ENCODE data around the gene SIM2. TPM values are rescaled to one million over a fixed set of nuclear protein-coding genes. Genes with fewer than 3 reads are reported as not detected.

SIM2 gene
- total RNA-seq, 1 donor from 2014 or later: under 0.01 TPM

DNA sequence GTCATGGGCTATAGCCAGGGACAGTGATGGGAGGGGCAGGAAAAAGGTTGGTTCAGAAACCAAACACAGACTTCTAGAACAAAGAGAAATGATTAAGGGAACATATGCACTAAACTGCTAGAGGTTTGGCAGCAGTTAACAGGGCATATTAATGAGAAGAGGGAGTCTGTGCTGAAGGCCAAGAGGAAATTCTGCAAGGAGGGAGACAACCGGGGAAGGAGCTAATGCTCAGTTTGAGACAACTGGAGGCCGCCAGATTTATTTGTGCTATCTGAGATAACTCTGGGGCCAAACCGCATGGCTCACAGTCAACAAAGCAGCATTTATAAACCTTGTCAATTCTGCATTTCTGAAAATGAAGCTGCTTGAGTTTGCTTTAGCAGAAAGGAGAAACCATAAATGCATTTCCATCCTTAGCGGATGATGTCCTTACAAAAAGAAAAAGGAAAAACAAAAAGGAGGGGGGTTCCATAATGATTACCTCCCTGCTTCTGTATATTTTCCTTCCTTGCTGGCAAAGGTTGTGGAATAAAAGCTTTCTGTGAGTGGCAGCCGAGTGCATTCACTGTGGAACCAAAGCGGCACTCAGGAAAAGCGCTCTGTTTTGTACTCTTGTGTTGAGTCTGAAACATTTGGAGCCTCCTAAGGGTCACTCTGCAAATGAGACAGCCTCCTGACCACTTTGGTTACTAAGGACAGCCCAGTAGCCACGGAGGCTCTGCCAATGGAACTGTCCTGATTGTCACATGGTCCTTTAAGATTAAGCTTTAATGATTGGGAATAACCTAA lies 70.3 kb downstream of the SIM2 start:
- DNase-seq: peak; percentile 28

DNA sequence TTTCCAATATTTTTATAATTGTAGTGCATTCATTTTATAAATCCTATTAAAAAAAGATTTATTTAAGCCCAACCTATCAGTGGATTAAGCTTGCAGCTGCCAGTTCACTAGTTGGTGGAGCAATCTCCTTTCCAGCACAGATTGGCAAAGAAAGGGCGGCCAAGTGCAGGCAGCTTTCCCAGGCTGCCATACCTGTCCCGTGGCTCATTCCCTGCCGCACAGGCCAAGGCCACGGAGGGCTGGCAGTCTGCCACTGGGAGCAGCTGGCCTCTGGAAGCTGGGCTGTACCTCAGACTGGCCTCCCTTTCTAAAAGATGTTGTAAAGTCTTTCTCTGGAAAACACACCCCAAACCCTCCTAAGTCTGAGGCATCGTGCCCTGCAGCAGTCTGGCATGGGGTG lies 74.2 kb downstream of the SIM2 start:
- DNase-seq: peak; percentile 52

DNA sequence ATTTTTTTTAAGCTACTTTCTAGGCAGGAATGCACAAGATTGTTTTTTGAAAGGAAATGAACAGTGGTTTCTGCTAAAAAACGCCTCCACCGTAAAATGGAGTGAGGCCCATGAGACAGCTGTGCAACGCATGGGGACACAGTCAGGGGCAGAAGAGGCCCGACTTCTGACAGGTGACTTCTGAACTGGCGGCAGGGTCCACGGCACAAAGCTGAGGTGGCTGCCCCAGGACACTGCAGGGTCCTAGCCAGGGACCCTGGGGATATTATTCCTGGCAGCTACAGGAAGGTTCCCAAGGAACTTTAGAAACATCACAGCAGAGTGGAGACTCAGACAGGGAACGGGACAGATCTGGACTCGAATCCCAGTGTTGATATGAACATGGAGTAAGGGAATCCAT lies 75.1 kb downstream of the SIM2 start:
- no peak for DNase-seq

DNA sequence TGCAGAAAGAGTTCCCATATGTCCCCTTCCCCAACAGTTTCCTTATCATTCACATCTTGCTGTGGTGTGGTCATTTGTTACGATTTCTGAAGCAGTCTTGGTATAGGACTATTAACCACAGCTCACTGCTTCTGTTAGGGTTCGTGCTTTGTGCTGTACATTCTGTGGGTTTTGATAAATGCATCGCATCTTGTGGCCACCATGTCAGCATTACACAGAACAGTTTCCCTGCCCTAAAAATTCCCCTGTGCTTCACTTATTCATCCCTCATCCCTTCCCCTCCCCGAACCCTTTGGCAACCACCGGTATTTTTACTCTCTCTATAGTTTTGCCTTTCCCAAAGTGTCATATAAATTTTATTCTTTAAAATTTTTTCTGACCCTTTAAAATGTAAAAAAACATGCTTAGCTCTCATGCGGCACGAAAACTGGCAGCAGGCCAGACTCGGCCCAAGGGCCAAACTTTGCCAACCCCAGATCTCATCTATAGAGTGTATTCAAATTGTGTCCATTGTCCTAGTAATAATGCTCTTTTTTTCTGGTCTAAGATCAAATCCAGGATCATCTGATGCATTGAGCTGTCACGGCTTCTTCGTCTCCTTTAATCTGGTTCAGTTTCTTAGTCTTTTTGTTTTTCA lies 78.2 kb downstream of the SIM2 start:
- DNase-seq: no peak

DNA sequence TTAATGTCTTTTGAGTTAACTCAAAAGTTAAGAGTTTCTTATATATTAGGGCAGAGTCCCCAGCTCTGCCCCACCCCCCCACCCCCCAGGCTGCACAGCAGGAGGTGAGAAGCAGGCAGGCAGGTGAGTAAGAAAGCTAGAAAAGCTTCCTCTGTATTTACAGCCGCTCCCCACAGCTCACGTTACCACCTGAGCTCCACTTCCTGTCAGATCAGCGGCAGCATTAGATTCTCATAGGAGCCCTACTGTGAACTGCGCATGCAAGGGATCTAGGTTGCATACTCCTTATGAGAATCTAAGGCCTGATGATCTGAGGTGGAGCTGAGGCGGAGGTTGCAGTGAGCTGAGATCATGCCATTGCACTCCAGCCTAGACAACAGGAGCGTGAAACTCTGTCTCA lies 81.9 kb downstream of the SIM2 start:
- no peak for DNase-seq

DNA sequence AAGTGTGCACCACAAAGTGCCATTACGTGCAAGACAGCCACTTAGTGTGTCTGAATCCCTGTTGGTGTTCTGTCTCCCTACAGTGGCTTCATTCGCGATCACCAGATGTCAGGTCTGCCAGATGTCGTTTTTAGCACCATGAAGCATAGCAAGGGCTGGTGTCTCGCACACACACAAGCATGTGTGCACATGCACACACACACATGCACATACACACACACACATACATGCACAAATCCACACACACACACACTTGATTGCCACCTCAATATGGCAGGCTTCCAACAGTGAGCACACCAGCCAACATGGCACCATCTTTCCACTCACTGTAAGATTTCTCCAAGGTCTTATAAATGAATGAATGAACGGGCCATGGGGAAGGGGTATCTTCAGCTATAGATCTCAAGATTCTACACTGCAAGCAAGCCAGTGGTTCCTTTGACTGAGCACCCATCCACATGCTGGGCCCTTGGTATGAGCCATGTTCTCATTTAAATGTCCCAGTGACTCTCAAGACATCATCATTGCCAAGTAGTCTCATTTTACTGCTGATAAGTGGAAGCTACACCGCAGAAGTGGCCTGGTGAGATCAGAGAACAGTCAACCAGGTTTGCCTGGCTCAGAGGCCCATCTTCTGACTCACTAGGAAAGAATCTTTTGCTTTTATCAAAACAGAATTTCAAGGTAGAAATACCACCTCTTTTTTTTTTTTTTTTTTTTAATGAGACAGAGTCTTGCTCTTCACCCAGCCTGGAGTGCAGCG lies 84.9 kb downstream of the SIM2 start:
- DNase-seq: peak; percentile 46

DNA sequence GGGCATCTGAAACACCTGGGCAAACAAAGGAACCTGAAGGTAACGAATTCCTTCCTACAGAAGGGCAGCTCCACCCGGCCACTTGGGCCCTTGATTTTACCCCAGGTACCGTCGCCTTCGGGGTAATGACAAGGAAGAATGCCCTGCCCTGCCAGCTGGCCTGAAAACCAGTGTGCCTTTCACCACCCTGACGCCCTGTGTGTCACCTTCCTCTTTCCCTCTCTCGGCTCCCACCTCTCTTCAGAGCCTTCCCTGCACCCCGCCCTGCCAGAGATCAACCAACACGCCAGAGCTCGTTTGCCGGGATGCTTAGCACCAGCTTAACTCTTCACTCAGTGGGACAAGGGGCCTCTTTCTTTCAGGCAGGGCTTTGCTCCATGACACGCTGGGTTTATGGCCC lies 86.0 kb downstream of the SIM2 start:
- DNase-seq: no peak

DNA sequence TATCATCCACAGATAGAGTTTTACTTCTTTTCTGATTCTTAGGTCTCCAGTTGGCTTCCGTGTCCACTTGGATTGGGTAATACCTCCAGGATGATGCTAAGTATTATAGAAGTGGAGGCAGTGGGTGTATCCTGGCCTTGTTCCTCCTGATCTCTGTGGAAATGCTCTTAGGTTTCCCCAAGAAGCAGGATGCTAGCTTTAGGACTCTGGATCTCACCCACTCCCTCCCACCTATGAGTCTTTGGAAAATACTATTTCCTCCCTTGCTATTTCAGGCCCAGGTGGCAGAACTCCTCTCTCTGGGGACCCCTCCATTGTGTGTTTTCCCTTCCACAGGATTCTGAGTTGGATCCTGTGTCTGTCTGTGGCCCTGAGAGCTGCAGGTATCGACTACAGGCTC lies 86.7 kb downstream of the SIM2 start:
- no peak for DNase-seq

DNA sequence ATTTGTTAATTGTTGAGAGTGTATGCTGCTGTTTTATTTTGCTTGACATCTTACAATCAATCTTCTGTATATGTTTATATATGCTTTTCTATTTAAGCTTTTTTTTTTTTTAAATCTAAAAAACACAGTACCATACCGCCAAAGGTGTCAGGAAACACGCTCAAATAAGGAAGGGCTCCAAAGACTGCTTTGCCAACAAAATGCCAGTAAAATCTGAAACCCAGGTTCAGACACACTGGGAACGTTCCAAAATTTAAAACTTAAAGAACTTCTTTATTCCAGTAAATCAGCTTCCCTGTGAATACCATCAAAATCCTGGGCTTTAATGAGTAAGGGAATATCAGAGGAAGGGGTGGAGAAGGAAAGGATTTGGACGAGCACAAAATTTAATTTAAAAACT lies 87.3 kb downstream of the SIM2 start:
- no peak for DNase-seq

DNA sequence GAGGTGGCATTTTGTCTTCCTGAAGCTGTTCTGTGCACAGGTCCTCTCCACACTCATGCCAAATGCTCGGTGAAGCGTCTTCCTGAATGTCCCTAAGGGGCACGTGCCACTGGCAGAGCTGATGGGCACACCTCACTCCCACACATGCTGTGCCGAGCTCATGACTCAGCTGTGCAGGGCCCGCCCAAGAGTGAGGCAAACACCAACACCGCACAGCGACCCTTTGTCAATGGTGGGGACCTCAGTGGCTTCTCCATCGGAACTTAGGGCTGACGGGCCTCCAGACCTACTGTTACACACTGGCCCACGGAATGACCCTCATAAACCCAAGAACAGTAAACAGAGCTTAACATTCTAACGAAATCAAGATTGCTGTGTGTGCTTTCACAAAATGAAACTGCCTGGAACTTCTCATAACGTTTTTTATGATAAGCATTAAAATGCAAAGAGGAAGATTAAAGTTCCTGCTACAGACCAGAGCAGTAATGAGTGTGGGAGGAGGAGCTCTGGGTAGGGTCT lies 89.3 kb downstream of the SIM2 start:
- DNase-seq: peak; percentile 64

DNA sequence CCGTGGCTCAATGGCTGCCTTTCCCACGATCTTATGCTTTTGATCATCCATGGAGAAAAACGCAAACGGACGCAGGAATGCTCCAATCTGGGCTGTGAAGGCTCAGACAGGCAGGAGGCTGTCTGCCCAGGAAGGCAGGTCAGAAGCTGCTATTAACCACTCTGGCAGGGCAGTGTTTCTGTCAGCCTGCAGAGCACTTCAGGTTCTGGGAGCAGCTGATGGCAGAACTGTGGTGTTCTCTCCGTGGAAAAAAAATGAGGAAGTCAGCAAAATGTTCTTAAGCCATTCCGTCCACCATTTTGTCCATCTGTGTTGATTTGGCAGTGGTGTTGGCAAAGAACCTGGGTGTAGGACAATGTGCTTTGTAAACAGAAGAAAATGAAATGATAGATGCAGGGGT lies 91.7 kb downstream of the SIM2 start:
- DNase-seq: no peak

DNA sequence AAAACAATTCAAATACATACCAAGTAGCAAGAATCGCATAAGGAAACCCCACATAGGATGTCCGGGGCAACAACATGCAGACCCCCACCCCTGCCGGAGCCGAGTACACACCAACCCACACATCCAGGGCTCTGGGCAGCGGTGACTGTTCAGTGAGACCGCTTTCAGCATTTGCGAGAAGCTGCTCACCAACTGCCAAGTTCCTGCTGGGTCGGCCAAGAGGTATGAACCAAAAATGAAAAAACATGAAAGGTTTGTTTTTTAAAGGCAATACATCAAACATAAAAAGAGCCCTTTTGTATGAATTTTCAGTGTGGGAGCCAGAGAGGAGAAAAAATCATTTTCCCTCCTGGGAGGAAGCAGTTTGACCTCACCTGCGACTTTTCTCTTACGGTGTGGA lies 92.3 kb downstream of the SIM2 start:
- DNase-seq: no peak

DNA sequence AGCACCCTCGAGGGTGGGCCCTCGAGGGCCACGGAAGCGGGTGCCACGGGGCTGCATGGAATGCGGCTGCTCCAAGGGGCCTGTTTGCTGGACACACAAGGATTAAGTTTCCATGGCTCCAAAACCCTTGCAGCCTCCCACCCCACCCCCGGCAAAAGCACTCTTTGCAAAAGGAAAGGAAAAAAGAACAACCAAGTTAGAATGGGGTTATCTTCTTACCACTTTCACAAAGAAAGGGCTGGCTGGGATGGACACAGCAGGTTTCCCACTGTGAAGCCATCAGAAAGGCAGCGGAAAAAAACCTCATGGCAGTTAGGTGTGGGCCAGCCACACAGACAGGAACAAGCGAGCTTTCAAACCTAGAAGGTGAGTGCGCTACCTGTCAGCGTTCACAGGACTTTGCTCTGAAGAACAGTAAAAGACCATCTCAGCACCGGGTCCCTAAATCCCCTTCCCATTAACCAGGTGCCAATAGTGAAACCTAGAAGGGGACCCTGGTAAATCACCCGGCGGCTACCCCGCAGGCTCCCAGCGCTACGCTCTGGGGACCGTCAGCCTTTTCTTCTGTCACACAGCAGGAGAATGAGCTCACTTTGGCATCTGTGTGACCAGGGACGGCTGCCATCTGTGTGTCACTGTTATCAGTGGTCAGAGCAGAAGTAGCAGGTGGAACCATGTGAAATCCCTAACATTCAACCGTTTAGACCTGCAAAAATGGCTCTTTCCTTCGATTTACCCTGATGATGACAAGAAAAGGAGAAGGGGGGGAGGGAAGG lies 93.0 kb downstream of the SIM2 start:
- DNase-seq: no peak

DNA sequence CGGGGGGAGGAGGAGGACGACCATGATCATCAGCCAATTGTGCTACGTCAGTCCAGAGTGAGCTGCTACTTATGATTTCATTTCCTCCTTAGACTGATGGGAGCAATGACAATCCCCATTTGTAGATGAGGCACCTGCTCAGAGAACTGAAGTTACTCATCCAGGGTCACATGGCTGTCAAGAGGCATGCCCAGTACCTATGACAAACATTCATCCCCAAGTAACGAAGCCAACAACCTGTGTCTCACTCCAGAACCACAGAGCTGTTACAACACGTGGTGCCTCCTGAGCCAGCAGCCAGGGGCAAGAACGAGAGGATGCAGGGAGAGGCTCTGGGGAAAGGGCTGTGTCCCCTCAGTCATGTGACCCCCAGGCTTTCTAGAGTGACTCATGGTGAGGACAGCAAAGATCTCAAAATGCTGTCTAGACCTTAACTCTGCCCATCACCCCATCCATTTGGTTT lies 93.6 kb downstream of the SIM2 start:
- DNase-seq: peak; percentile 35

DNA sequence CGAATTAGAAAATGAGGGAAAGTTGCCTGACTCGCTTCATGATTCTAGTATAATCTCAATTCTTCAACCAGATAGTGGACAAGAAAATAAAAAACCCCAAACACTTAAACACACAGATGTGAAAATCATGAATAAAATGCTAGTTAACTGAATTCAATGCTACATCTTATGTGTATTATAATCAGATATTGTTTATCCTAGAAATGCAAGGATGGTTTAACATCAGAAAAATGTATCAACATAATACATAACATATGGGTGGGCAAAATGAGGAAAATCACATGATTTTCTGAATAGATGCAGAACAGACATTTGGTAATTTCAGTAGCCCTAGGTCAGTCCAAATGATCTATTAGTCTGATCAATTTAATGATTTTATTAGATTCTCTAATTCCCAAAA lies 97.2 kb downstream of the SIM2 start:
- DNase-seq: no peak

DNA sequence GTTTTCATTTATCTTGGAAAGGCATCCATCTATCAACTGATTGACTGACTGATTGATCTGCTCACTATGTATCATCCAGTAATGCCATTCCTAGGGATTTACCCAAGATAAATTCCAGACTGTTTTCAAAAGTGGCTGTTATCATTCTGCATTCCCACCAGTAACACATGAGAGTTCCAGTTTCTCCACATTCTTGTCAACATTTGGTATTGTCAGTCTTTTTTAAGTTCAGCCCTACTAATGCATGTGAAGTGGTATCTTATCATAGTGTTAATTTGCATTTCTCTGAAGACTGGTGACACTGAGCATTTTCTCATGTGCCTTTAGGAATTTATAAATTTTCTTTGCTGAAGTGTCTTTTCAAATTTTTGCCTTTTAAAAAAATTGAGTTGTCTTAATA lies 99.6 kb downstream of the SIM2 start:
- no peak for DNase-seq

Other genes starting within 250 kb of the SIM2 start
- gene CLDN14, start 219.0 kb upstream of the SIM2 start, total RNA-seq: 0.09 and 0.34 TPM in 2 replicates